ENCODE measurements around the gene FGG. TPM values are rescaled to one million over a fixed set of nuclear protein-coding genes. Genes with fewer than 3 reads are reported as not detected.

Gene FGG
- total and polyA plus RNA-seq, 2 donors (not counting 1 experiment from before 2014, with no cell fraction given): not detected

GRCh38 chr4:154589296-154590197, 22.9 kb downstream of the FGG start:
- Histone ChIP-seq H3K9ac (ENCODE audit: insufficient read depth, low read length) (no peak overlapping the region), H3K36me3 (ENCODE audit: control insufficient read depth, insufficient read depth, low read length) (no peaks in the 10 kb centered on the region), H3K9me3 (ENCODE audit: control insufficient read depth, insufficient read depth, low read depth, low read length) (no peaks in the 10 kb centered on the region), H3K4me1 (ENCODE audit: control insufficient read depth, extremely low read depth, insufficient read depth, low read length) (no peaks in the 10 kb centered on the region), H3K79me2 (ENCODE audit: control insufficient read depth, insufficient read depth, low read length) (no peaks in the 10 kb centered on the region), H3K4me3 (replicated peaks in 1 of 4; ENCODE audit: control extremely low read depth in 1 of 4, insufficient read depth in 1 of 4, low read depth in 3 of 4, low read length in 4 of 4) (no peak overlapping the region), H3K4me2 (ENCODE audit: extremely low read depth, insufficient read depth, low read length) (no peak overlapping the region), H3K27me3 (ENCODE audit: control insufficient read depth, insufficient read depth, low read length) (no peaks in the 10 kb centered on the region), H4K20me1 (ENCODE audit: control insufficient read depth, extremely low read depth, insufficient read depth, low read length) (no peaks in the 10 kb centered on the region), H3K27ac (ENCODE audit: insufficient read depth, low read length) (no peak overlapping the region), H2AFZ (ENCODE audit: low read length) (no peak overlapping the region)
- TF ChIP-seq EZH2 (IDR thresholded peaks at IDR 0.05; ENCODE audit: low read length, missing control alignments) (no peak), CTCF (conservative IDR thresholded peaks at IDR 0.05 in 1 of 2, IDR thresholded peaks at IDR 0.05 in 1 of 2; ENCODE audit: low read depth in 1 of 2, low read length in 2 of 2) (no peak)
- no peak for DNase-seq (ENCODE audit: low read depth in 2 of 2)

GRCh38 chr4:154588198-154588597, 24.3 kb downstream of the FGG start:
- H3K27me3 ChIP-seq (ENCODE audit: control insufficient read depth, insufficient read depth, low read length): no peaks in the 10 kb centered on the region
- H3K4me1 ChIP-seq (ENCODE audit: control insufficient read depth, extremely low read depth, insufficient read depth, low read length): no peaks in the 10 kb centered on the region
- no peak overlapping the region for H2AFZ ChIP-seq (ENCODE audit: low read length)
- H3K4me2 ChIP-seq (ENCODE audit: extremely low read depth, insufficient read depth, low read length): no peak overlapping the region
- H4K20me1 ChIP-seq (ENCODE audit: control insufficient read depth, extremely low read depth, insufficient read depth, low read length): no peaks in the 10 kb centered on the region
- no peak overlapping the region for H3K9ac ChIP-seq (ENCODE audit: insufficient read depth, low read length)
- no peaks in the 10 kb centered on the region for H3K36me3 ChIP-seq (ENCODE audit: control insufficient read depth, insufficient read depth, low read length)
- no peaks in the 10 kb centered on the region for H3K9me3 ChIP-seq (ENCODE audit: control insufficient read depth, insufficient read depth, low read depth, low read length)
- H3K79me2 ChIP-seq (ENCODE audit: control insufficient read depth, insufficient read depth, low read length): no peaks in the 10 kb centered on the region
- no peak for DNase-seq (ENCODE audit: low read depth in 2 of 2)
- TF ChIP-seq EZH2 (IDR thresholded peaks at IDR 0.05; ENCODE audit: low read length, missing control alignments) (no peak), CTCF (conservative IDR thresholded peaks at IDR 0.05 in 1 of 2, IDR thresholded peaks at IDR 0.05 in 1 of 2; ENCODE audit: low read depth in 1 of 2, low read length in 2 of 2) (no peak)
- H3K4me3 ChIP-seq (replicated peaks in 1 of 4; ENCODE audit: control extremely low read depth in 1 of 4, insufficient read depth in 1 of 4, low read depth in 3 of 4, low read length in 4 of 4): no peak overlapping the region
- H3K27ac ChIP-seq (ENCODE audit: insufficient read depth, low read length): no peak overlapping the region

- no peak for TF ChIP-seq CTCF (conservative IDR thresholded peaks at IDR 0.05 in 1 of 2, IDR thresholded peaks at IDR 0.05 in 1 of 2; ENCODE audit: low read depth in 1 of 2, low read length in 2 of 2)
- TF ChIP-seq EZH2 (IDR thresholded peaks at IDR 0.05; ENCODE audit: low read length, missing control alignments): no peak
- Histone ChIP-seq H3K79me2 (ENCODE audit: control insufficient read depth, insufficient read depth, low read length) (no peaks in the 10 kb centered on the region), H3K36me3 (ENCODE audit: control insufficient read depth, insufficient read depth, low read length) (no peaks in the 10 kb centered on the region), H2AFZ (ENCODE audit: low read length) (no peak overlapping the region), H3K4me1 (ENCODE audit: control insufficient read depth, extremely low read depth, insufficient read depth, low read length) (no peaks in the 10 kb centered on the region), H3K9ac (ENCODE audit: insufficient read depth, low read length) (no peak overlapping the region), H3K4me2 (ENCODE audit: extremely low read depth, insufficient read depth, low read length) (no peak overlapping the region), H3K27me3 (ENCODE audit: control insufficient read depth, insufficient read depth, low read length) (no peaks in the 10 kb centered on the region), H3K27ac (ENCODE audit: insufficient read depth, low read length) (no peak overlapping the region), H4K20me1 (ENCODE audit: control insufficient read depth, extremely low read depth, insufficient read depth, low read length) (no peaks in the 10 kb centered on the region), H3K9me3 (ENCODE audit: control insufficient read depth, insufficient read depth, low read depth, low read length) (no peaks in the 10 kb centered on the region), H3K4me3 (replicated peaks in 1 of 4; ENCODE audit: control extremely low read depth in 1 of 4, insufficient read depth in 1 of 4, low read depth in 3 of 4, low read length in 4 of 4) (no peak overlapping the region)
- no peak for DNase-seq (ENCODE audit: low read depth in 2 of 2)
These were observed 26.0 kb downstream of the FGG start for GRCh38 chr4:154586296-154587033.

Measured in fibroblast of lung (primary cell).